Muscle layer of duodenum (tissue), 2 donors: ENCODE results near the gene GSPT2.

Source experiments
- H3K27ac ChIP-seq: one replicate; pipeline ENCODE4 v1.7.0; 2013; ENCODE audit warnings: mild to moderate bottlenecking, low read length
- H3K27me3 ChIP-seq: one replicate; pipeline ENCODE4 v1.7.0; 2013; ENCODE audit warnings: low read depth, mild to moderate bottlenecking, control low read depth, low read length
- H3K36me3 ChIP-seq, 2 donors: one replicate each; pipeline ENCODE4 v1.7.0; 2013; ENCODE audit warnings: low read length in 2 of 2, control low read depth in 1 of 2, mild to moderate bottlenecking in 1 of 2; ENCODE audit not compliant: insufficient read depth in 2 of 2, control insufficient read depth in 1 of 2
- H3K4me1 ChIP-seq, 2 donors: one replicate each; pipeline ENCODE4 v1.7.0; 2013; ENCODE audit warnings: low read length in 2 of 2, mild to moderate bottlenecking in 2 of 2, control low read depth in 1 of 2, moderate library complexity in 1 of 2; ENCODE audit not compliant: insufficient read depth in 2 of 2, control insufficient read depth in 1 of 2
- H3K4me3 ChIP-seq, 2 donors: one replicate each; pipeline ENCODE4 v1.7.0; 2013; ENCODE audit warnings: low read length in 2 of 2, low read depth in 1 of 2, mild to moderate bottlenecking in 1 of 2
- H3K9me3 ChIP-seq, 2 donors: one replicate each; pipeline ENCODE4 v1.7.0; 2013; ENCODE audit warnings: low read length in 2 of 2, control low read depth in 1 of 2, mild to moderate bottlenecking in 1 of 2; ENCODE audit not compliant: control insufficient read depth in 1 of 2
- donor health status: healthy.

The GSPT2 gene

GRCh38 chrX:51760657-51761056 lies 17.4 kb downstream of the GSPT2 start:
- no peaks in the 10 kb centered on the region for H3K4me1 ChIP-seq
- H3K27ac ChIP-seq: no peak overlapping the region
- no peaks in the 10 kb centered on the region for H3K9me3 ChIP-seq
- H3K36me3 ChIP-seq: no peaks in the 10 kb centered on the region
- H3K27me3 ChIP-seq: no peaks in the 10 kb centered on the region
- no peak overlapping the region for H3K4me3 ChIP-seq

DNA sequence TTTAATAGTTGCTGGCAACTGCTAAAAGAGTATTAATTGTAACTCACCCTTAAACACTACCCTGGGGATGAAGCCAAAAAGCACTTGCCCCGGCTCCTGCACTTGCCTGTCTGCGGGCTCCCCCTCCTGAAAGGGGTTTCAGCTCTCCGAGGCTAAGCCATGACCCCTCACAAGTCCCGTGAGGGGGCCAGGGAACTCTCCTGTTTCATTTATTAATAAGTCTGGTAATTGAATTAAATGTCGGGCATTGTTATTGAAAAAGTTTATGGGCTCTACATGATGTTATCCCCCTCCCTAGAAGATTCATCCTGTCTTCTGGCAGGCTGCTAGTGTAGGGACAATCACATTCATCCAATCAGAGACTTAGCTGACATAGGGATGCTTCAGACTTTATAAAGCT lies 23.3 kb downstream of the GSPT2 start:
- H3K27me3 ChIP-seq: no peaks in the 10 kb centered on the region
- H3K4me3 ChIP-seq: no peak overlapping the region

GRCh38 chrX:51776851-51777250 lies 33.6 kb downstream of the GSPT2 start:
- H3K27ac ChIP-seq: no peak overlapping the region
- H3K27me3 ChIP-seq: no peaks in the 10 kb centered on the region
- H3K4me1 ChIP-seq: no peaks in the 10 kb centered on the region
- H3K36me3 ChIP-seq: no peaks in the 10 kb centered on the region
- no peak overlapping the region for H3K4me3 ChIP-seq
- no peaks in the 10 kb centered on the region for H3K9me3 ChIP-seq

More for the DNA sequence above, 23.3 kb downstream of the GSPT2 start:
- Histone ChIP-seq H3K4me1 (no peaks in the 10 kb centered on the region), H3K36me3 (no peaks in the 10 kb centered on the region), H3K9me3 (no peaks in the 10 kb centered on the region), H3K27ac (no peak overlapping the region)

GRCh38 chrX:51779306-51779705 lies 36.1 kb downstream of the GSPT2 start:
- H3K27me3 ChIP-seq: no peaks in the 10 kb centered on the region
- H3K27ac ChIP-seq: no peak overlapping the region
- H3K36me3 ChIP-seq: no peaks in the 10 kb centered on the region
- H3K9me3 ChIP-seq: no peaks in the 10 kb centered on the region
- H3K4me1 ChIP-seq: no peaks in the 10 kb centered on the region
- no peak overlapping the region for H3K4me3 ChIP-seq

DNA sequence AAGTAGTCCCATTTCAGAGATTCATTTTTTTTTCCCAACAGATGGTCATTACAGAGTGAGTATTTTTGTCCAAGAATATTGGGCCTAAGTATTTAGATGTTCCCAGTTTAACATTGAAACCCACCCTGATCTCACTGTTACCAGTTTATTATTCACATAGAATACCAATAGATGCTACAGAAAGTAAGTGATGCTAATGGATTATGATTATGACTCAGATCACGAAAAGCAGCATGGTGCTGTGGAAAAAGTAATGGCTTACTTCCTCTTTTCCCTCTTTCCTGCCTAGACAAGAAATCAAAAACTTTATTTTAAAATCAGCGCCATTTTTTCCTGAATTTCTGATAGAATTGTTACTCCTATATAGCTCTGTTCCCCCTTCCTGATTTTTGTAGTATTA lies 51.9 kb downstream of the GSPT2 start:
- Histone ChIP-seq H3K4me3 (no peak overlapping the region), H3K4me1 (no peaks in the 10 kb centered on the region)

More for the DNA sequence above, 51.9 kb downstream of the GSPT2 start:
- Histone ChIP-seq H3K27ac (no peak overlapping the region), H3K27me3 (no peaks in the 10 kb centered on the region), H3K9me3 (no peaks in the 10 kb centered on the region), H3K36me3 (no peaks in the 10 kb centered on the region)
